ENCODE results near the gene KLHDC4.
"Not testable (repeated sequence)": the region's sequence is repeated elsewhere in the genome, so short reads cannot be mapped to it uniquely, and the experiment has no call there.

The KLHDC4 gene

GRCh38 chr16:87681981-87682570 lies 83.7 kb downstream of the KLHDC4 start:
- DNase-seq, result no peak

GRCh38 chr16:87681051-87681602 lies 84.7 kb downstream of the KLHDC4 start:
- not testable (repeated sequence) for DNase-seq

GRCh38 chr16:87680272-87680644 lies 85.5 kb downstream of the KLHDC4 start:
- DNase-seq, result no peak

- no peak for DNase-seq
Measured at GRCh38 chr16:87679593-87680271, 86.1 kb downstream of the KLHDC4 start.

- DNase-seq, result no peak
Measured at GRCh38 chr16:87678618-87679017, 87.2 kb downstream of the KLHDC4 start.

GRCh38 chr16:87677830-87678229 lies 88.0 kb downstream of the KLHDC4 start:
- DNase-seq, result no peak

GRCh38 chr16:87675111-87675719 lies 90.6 kb downstream of the KLHDC4 start:
- no peak for DNase-seq

- DNase-seq, result no peak
Measured at GRCh38 chr16:87674419-87674818, 91.4 kb downstream of the KLHDC4 start.

GRCh38 chr16:87671715-87672270 lies 94.0 kb downstream of the KLHDC4 start:
- no peak for DNase-seq

- no peak for DNase-seq
Measured at GRCh38 chr16:87671221-87671620, 94.6 kb downstream of the KLHDC4 start.

GRCh38 chr16:87669672-87670071 lies 96.1 kb downstream of the KLHDC4 start:
- no peak for DNase-seq

- no peak for DNase-seq
Measured at GRCh38 chr16:87667946-87668345, 97.8 kb downstream of the KLHDC4 start.

GRCh38 chr16:87667443-87667842 lies 98.3 kb downstream of the KLHDC4 start:
- no peak for DNase-seq

- no peak for DNase-seq
Measured at GRCh38 chr16:87666919-87667318, 98.9 kb downstream of the KLHDC4 start.

GRCh38 chr16:87665193-87665592 lies 100.6 kb downstream of the KLHDC4 start:
- no peak for DNase-seq

- no peak for DNase-seq
Measured at GRCh38 chr16:87664792-87665191, 101.0 kb downstream of the KLHDC4 start.

GRCh38 chr16:87662254-87663204 lies 103.3 kb downstream of the KLHDC4 start:
- no peak for DNase-seq

GRCh38 chr16:87661561-87661960 lies 104.2 kb downstream of the KLHDC4 start:
- no peak for DNase-seq

GRCh38 chr16:87658564-87659225 lies 107.1 kb downstream of the KLHDC4 start:
- DNase-seq, result no peak

Data from effector CD8-positive, alpha-beta T cell (primary cell).